SK-N-SH (cell line): ENCODE data around the gene POU2F3.

Experiments used
- ELF1 ChIP-seq: IDR thresholded peaks from 2 replicates; pipeline ENCODE4 v1.4.0; 2012
- EZH2phosphoT487 ChIP-seq: fragments of 200-600 bp; sonication (generic); IDR thresholded peaks from 2 replicates; pipeline ENCODE4 v1.6.1; 2017; ENCODE audit warnings: low read depth, mixed run types, mild to moderate bottlenecking, antibody characterized with exemption, moderate library complexity, borderline replicate concordance
- GATA2 ChIP-seq: sonication (generic); formaldehyde crosslinking; IDR thresholded peaks from 2 replicates; pipeline ENCODE4 v1.5.0; 2020; ENCODE audit warnings: mild to moderate bottlenecking, missing genetic modification reagents
- POLR2AphosphoS5 ChIP-seq: IDR thresholded peaks from 2 replicates; pipeline ENCODE4 v1.6.1; 2012; ENCODE audit warnings: low read depth, low read length
- RAD21 ChIP-seq: IDR thresholded peaks from 2 replicates; pipeline ENCODE4 v1.6.1; 2012; ENCODE audit warnings: mild to moderate bottlenecking, low read length
- RXRA ChIP-seq: IDR thresholded peaks from 2 replicates; pipeline ENCODE4 v1.4.0; 2012; ENCODE audit warnings: low read depth, mild to moderate bottlenecking, borderline replicate concordance
- SMC3 ChIP-seq: IDR thresholded peaks from 2 replicates; pipeline ENCODE4 v1.6.1; 2012; ENCODE audit warnings: low read depth, low read length, improper control_type of control experiment
- YY1 ChIP-seq: IDR thresholded peaks from 2 replicates; pipeline ENCODE4 v1.4.0; 2012; ENCODE audit warnings: low read depth, mild to moderate bottlenecking
- TF ChIP-seq, protein P1 (sequence below): IDR thresholded peaks from 2 replicates; pipeline ENCODE4 v1.4.0; 2012; ENCODE audit warnings: low read depth
- TF ChIP-seq, protein P2 (sequence below): fragments of 200-600 bp; sonication (generic); IDR thresholded peaks from 2 replicates; pipeline ENCODE4 v1.6.1; 2017; ENCODE audit warnings: antibody characterized with exemption, mild to moderate bottlenecking, moderate library complexity
- TF ChIP-seq, protein P3 (sequence below): IDR thresholded peaks from 2 replicates; pipeline ENCODE4 v1.6.1; 2012; ENCODE audit warnings: mild to moderate bottlenecking, low read depth, low read length, moderate library complexity
- TF ChIP-seq, protein P4 (sequence below): IDR thresholded peaks from 2 replicates; pipeline ENCODE4 v1.4.0; 2012; ENCODE audit warnings: low read depth, borderline replicate concordance
- TF ChIP-seq, protein P5 (sequence below): IDR thresholded peaks from 2 replicates; pipeline ENCODE4 v1.4.0; 2012; ENCODE audit warnings: low read depth, borderline replicate concordance

DNA sequence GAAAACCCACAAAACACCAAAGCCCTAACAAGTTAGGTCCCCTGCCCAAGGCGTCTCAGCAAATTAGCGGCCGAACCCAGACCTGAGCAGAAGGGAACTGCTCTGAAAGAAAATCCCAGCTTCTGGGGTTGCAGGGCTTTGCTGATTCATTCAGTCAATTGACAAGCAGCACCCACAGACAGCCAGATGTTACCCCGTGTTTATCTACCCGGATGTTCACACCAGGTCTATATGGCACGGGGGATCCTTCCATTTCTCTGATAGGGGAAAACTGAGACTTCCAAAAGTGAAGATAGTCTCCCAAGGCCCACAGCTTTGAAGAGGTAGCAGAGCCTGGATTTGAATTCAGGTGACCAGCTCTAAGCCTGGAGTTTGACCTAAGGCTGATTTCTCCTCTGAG, 43.1 kb upstream of the POU2F3 start:
- TF ChIP-seq ELF1: no peak
- TF ChIP-seq, protein P1, sequence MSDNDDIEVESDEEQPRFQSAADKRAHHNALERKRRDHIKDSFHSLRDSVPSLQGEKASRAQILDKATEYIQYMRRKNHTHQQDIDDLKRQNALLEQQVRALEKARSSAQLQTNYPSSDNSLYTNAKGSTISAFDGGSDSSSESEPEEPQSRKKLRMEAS: no peak
- TF ChIP-seq GATA2 (CRISPR knock-in tag): no peak
- no peak for TF ChIP-seq EZH2phosphoT487
- TF ChIP-seq, protein P2, sequence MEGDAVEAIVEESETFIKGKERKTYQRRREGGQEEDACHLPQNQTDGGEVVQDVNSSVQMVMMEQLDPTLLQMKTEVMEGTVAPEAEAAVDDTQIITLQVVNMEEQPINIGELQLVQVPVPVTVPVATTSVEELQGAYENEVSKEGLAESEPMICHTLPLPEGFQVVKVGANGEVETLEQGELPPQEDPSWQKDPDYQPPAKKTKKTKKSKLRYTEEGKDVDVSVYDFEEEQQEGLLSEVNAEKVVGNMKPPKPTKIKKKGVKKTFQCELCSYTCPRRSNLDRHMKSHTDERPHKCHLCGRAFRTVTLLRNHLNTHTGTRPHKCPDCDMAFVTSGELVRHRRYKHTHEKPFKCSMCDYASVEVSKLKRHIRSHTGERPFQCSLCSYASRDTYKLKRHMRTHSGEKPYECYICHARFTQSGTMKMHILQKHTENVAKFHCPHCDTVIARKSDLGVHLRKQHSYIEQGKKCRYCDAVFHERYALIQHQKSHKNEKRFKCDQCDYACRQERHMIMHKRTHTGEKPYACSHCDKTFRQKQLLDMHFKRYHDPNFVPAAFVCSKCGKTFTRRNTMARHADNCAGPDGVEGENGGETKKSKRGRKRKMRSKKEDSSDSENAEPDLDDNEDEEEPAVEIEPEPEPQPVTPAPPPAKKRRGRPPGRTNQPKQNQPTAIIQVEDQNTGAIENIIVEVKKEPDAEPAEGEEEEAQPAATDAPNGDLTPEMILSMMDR: no peak
- no peak for TF ChIP-seq RAD21
- TF ChIP-seq, protein P3, sequence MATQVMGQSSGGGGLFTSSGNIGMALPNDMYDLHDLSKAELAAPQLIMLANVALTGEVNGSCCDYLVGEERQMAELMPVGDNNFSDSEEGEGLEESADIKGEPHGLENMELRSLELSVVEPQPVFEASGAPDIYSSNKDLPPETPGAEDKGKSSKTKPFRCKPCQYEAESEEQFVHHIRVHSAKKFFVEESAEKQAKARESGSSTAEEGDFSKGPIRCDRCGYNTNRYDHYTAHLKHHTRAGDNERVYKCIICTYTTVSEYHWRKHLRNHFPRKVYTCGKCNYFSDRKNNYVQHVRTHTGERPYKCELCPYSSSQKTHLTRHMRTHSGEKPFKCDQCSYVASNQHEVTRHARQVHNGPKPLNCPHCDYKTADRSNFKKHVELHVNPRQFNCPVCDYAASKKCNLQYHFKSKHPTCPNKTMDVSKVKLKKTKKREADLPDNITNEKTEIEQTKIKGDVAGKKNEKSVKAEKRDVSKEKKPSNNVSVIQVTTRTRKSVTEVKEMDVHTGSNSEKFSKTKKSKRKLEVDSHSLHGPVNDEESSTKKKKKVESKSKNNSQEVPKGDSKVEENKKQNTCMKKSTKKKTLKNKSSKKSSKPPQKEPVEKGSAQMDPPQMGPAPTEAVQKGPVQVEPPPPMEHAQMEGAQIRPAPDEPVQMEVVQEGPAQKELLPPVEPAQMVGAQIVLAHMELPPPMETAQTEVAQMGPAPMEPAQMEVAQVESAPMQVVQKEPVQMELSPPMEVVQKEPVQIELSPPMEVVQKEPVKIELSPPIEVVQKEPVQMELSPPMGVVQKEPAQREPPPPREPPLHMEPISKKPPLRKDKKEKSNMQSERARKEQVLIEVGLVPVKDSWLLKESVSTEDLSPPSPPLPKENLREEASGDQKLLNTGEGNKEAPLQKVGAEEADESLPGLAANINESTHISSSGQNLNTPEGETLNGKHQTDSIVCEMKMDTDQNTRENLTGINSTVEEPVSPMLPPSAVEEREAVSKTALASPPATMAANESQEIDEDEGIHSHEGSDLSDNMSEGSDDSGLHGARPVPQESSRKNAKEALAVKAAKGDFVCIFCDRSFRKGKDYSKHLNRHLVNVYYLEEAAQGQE: no peak
- no peak for TF ChIP-seq SMC3
- TF ChIP-seq RXRA: no peak
- TF ChIP-seq, protein P4, sequence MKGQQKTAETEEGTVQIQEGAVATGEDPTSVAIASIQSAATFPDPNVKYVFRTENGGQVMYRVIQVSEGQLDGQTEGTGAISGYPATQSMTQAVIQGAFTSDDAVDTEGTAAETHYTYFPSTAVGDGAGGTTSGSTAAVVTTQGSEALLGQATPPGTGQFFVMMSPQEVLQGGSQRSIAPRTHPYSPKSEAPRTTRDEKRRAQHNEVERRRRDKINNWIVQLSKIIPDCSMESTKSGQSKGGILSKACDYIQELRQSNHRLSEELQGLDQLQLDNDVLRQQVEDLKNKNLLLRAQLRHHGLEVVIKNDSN: no peak
- no peak for TF ChIP-seq POLR2AphosphoS5
- TF ChIP-seq, protein P5, sequence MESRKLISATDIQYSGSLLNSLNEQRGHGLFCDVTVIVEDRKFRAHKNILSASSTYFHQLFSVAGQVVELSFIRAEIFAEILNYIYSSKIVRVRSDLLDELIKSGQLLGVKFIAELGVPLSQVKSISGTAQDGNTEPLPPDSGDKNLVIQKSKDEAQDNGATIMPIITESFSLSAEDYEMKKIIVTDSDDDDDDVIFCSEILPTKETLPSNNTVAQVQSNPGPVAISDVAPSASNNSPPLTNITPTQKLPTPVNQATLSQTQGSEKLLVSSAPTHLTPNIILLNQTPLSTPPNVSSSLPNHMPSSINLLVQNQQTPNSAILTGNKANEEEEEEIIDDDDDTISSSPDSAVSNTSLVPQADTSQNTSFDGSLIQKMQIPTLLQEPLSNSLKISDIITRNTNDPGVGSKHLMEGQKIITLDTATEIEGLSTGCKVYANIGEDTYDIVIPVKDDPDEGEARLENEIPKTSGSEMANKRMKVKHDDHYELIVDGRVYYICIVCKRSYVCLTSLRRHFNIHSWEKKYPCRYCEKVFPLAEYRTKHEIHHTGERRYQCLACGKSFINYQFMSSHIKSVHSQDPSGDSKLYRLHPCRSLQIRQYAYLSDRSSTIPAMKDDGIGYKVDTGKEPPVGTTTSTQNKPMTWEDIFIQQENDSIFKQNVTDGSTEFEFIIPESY: no peak
- no peak for TF ChIP-seq YY1
